Neural progenitor cell (in vitro differentiated cells): ENCODE measurements around the gene S100A14.

Experiments used
- CTCF ChIP-seq: fragments of 200-600 bp; sonication (generic); IDR thresholded peaks from 2 replicates; pipeline ENCODE4 v1.5.1; 2017; ENCODE audit warnings: antibody characterized with exemption, mild to moderate bottlenecking
- EZH2 ChIP-seq: fragments of 200-600 bp; sonication (generic); IDR thresholded peaks from 2 replicates; pipeline ENCODE4 v1.6.1; 2017; ENCODE audit warnings: antibody characterized with exemption, mild to moderate bottlenecking, moderate library complexity
- EZH2phosphoT487 ChIP-seq: fragments of 200-600 bp; sonication (generic); IDR thresholded peaks from 2 replicates; pipeline ENCODE4 v1.6.1; 2017; ENCODE audit warnings: antibody characterized with exemption

- TF ChIP-seq CTCF (no peak), EZH2 (no peak), EZH2phosphoT487 (no peak)
Measured at GRCh38 chr1:153615406-153615805, 719 bp downstream of the S100A14 start.
